Metanephros (tissue), 2 donors: ENCODE measurements around the gene ATRX. TPM values are rescaled to one million over a fixed set of nuclear protein-coding genes. Genes with fewer than 3 reads are reported as not detected.

Experiments
- small RNA-seq: library from RNA; depleted of rRNA; stranded (forward); fragments of <200 nt; gene quantifications from one replicate; pipeline ENCODE3, GENCODE V24; 2014; ENCODE audit warnings: low replicate concordance
- total RNA-seq: library from RNA; depleted of rRNA; stranded (reverse); fragments of >200 nt; gene quantifications from one replicate; pipeline ENCODE4 v1.2.3, GENCODE V29; 2014

The ATRX gene, protein sequence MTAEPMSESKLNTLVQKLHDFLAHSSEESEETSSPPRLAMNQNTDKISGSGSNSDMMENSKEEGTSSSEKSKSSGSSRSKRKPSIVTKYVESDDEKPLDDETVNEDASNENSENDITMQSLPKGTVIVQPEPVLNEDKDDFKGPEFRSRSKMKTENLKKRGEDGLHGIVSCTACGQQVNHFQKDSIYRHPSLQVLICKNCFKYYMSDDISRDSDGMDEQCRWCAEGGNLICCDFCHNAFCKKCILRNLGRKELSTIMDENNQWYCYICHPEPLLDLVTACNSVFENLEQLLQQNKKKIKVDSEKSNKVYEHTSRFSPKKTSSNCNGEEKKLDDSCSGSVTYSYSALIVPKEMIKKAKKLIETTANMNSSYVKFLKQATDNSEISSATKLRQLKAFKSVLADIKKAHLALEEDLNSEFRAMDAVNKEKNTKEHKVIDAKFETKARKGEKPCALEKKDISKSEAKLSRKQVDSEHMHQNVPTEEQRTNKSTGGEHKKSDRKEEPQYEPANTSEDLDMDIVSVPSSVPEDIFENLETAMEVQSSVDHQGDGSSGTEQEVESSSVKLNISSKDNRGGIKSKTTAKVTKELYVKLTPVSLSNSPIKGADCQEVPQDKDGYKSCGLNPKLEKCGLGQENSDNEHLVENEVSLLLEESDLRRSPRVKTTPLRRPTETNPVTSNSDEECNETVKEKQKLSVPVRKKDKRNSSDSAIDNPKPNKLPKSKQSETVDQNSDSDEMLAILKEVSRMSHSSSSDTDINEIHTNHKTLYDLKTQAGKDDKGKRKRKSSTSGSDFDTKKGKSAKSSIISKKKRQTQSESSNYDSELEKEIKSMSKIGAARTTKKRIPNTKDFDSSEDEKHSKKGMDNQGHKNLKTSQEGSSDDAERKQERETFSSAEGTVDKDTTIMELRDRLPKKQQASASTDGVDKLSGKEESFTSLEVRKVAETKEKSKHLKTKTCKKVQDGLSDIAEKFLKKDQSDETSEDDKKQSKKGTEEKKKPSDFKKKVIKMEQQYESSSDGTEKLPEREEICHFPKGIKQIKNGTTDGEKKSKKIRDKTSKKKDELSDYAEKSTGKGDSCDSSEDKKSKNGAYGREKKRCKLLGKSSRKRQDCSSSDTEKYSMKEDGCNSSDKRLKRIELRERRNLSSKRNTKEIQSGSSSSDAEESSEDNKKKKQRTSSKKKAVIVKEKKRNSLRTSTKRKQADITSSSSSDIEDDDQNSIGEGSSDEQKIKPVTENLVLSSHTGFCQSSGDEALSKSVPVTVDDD (N-terminal part only)
- 108 TPM for total RNA-seq

DNA sequence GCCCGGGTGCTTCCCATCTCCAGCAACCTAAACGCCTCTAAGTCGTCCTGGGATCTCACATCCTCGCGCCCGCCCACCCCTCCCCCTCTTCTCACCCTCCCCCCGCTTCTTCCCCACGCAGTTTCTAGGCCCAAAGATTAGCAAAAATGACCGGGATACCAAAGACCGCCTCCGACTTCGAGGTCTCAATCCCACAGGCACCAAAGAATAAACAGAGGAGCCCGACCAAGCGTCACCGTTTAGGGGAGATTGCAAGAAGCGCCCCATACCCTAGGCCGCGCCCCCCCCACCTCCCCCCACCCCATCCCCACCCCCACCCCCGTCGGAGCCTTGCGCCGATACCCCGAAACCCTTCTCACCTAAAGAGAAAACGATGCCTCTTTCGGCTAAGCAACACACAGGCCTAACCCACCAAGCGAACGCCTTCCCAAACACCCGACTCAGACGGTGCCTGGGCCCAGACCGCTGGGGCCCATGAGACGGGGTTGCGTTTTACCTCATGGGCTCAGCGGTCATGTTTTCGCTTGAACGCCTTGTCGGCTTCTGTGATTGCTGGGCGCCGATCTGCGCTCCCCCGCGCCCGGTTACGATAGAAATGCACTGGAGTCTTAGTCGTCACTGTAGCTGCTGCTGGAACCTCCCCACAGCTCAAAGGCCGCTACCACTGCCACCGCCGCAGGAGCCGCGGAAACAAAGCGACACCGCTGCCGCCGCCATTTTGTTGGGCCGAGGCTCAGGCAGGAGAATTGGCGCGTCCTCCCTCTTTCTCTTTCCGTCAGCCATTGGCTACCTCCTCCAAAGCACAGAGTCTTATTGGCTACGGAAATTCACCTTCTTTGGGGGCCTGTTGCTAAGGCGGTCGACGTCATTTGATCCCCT lies at the start of gene ATRX:
Gene ATRX (minus strand): TSS at position 731 of the 879 bp plus-strand sequence. CDS start 215 bp downstream, at position 516.

Small RNAs within 50 kb of the gene (small RNA-seq; reads per million reads assigned to genes)
- not detected for gene FABP5P15

Other genes starting within 250 kb of the ATRX start
- 68.4 TPM for gene MAGT1, start 109.2 kb upstream of the ATRX start, total RNA-seq
- gene COX7B, start 113.3 kb upstream of the ATRX start, total RNA-seq = 238 TPM
- gene ATP7A, start 124.5 kb upstream of the ATRX start, total RNA-seq = 18.9 TPM
- not detected for gene PGAM4, start 183.4 kb upstream of the ATRX start, total RNA-seq